HG03521 (cell line): ENCODE measurements around the gene IL21R.
A peak's percentile ranks its signal among the peaks of the same experiment; 100 is the strongest.
"Not testable (repeated sequence)": the region's sequence is repeated elsewhere in the genome, so short reads cannot be mapped to it uniquely, and the experiment has no call there.

Experiments
- ATAC-seq: cut with Tn5 transposase; IDR thresholded peaks from one replicate; pipeline ENCODE4 v1.9.1; 2021; ENCODE audit warnings: mild to moderate bottlenecking, moderate library complexity; ENCODE audit not compliant: unreplicated experiment

The IL21R gene

GRCh38 chr16:27400751-27401620 is 988 bp upstream of the IL21R start:
- no peak for ATAC-seq

DNA sequence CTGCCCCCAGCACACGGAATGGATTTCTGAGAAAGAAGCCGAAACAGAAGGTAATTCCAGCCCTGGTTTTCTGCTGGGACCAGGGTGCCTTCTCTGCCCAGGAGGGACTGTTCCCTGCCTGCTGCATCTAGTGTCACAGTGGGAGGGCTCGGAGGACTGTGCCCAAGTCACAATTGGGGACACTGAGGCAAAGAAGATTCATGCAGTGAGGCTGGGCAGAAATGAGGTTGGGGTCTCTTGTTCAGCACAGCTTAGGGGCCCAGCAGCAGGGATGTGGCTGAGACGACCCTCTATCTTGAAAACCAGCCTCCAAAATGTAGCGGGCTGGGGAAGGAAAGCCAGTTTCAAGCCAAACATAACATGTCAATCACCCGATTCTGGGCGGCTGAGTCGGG is 592 bp downstream of the IL21R start:
- ATAC-seq, result no peak

- ATAC-seq, result no peak
Observed at GRCh38 chr16:27402964-27403600, 1.1 kb downstream of the IL21R start.

DNA sequence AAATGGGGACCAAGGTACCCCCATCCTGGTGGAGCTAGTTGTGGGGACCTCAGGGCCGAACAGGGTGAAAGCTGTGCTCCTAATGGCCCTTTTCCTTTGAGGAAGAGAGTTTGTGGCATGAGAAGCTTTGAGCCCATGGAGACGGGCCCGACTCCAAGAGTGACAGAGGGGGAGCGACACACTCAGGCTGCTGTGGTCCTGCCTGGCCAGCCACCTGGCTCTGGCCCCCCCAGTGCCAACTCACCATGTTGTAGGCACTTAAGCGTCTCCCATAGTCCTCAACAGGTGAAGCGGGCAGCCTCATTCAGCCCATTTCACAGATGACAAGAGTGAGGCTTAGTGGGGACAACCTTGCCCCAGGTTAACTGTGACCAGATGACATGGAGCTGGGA is 1.6 kb downstream of the IL21R start:
- ATAC-seq, result no peak

DNA sequence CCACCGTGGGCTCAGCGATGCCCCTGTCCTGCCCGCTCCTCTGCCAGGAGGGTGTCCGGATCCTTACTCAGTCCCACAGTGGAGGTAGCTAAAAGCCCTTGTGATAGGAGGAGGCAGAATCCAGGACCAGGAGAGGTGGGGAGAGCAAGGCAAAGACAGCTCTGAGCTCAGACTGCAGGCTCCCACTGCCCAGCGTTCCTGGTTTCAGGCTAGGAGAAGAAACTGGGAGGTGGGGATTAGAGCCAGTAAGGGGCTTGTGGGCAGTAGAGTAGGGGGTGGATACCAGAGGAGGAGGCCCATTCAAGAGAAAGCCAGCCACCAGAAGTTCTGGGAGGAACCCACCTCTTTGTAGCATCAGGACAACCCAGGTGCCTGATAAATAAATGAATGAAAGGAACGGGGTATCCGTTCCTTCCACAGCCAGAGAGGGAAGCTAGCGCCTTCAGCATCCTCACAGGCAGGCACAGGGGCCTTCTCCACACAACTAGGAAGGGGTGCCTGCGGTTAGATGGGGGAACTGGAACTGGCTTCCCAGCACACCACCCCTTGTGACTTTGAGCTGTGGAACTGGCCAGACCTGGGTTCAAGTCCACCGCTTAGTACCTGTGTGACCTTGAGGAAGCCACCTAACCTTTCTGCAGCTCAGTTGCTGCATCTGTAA is 2.3 kb downstream of the IL21R start:
- no peak for ATAC-seq

- ATAC-seq, result no peak
Observed at GRCh38 chr16:27405546-27406451, 3.8 kb downstream of the IL21R start.

- no peak for ATAC-seq
Observed at GRCh38 chr16:27406511-27407128, 4.6 kb downstream of the IL21R start.

- ATAC-seq, result no peak
Observed at GRCh38 chr16:27407133-27407532, 5.2 kb downstream of the IL21R start.

GRCh38 chr16:27408012-27408601 is 6.1 kb downstream of the IL21R start:
- ATAC-seq, result peak; percentile 41

DNA sequence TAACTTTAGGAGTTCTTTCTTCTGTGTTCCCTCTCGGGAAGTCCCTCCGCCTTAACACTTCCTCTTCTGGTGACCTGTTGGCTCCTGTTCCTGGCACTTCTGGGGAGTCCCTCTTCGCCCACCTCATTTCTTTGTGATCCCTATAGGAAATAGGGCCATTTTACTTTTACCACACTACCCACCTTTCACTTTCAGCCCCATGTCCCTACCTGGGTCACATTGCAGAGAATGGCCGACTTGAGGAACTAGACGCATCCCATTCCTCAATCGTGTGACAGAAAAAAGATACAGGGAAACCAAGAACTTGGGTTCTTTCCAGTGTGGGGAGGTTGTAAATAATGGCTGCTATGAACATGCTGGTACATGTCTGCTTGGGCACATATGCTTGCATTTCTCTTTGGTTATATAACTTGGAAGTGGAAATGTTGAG is 6.6 kb downstream of the IL21R start:
- peak; percentile 15 for ATAC-seq

- not testable (repeated sequence) for ATAC-seq
Observed at GRCh38 chr16:27409958-27410357, 8.0 kb downstream of the IL21R start.

- no peak for ATAC-seq
Observed at GRCh38 chr16:27410761-27411160, 8.8 kb downstream of the IL21R start.

- ATAC-seq, result no peak
Observed at GRCh38 chr16:27413956-27414355, 12.0 kb downstream of the IL21R start.

DNA sequence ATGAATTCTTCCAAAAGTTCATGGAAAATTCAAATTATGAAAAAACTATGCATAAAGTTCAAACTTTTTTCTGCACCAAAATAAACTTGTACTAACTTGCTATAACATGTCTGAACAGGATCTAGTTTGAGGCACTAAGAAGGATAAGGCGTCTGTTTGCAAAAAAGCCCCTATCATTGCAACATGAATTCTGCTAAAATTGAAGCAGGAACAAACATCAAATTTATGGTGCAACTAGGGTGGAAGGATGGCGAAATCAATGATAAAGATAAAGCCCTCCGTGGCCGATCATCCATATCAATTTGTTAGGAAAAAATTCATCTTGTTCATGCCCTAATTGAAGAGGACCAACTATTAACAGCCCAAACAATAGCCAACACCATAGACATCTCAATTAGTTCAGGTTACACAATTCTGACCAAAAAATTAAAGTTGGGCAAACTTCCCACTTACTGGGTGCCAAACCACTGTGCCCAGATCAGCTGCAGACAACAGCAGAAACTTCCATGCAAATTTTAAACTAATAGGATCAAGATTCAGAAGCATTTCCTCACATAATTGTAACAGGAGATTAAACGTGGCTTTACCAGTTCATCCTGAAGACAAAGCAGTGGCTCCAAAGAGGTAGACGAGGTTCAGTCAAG is 12.9 kb downstream of the IL21R start:
- ATAC-seq, result no peak

- no peak for ATAC-seq
Observed at GRCh38 chr16:27417047-27417671, 15.2 kb downstream of the IL21R start.

DNA sequence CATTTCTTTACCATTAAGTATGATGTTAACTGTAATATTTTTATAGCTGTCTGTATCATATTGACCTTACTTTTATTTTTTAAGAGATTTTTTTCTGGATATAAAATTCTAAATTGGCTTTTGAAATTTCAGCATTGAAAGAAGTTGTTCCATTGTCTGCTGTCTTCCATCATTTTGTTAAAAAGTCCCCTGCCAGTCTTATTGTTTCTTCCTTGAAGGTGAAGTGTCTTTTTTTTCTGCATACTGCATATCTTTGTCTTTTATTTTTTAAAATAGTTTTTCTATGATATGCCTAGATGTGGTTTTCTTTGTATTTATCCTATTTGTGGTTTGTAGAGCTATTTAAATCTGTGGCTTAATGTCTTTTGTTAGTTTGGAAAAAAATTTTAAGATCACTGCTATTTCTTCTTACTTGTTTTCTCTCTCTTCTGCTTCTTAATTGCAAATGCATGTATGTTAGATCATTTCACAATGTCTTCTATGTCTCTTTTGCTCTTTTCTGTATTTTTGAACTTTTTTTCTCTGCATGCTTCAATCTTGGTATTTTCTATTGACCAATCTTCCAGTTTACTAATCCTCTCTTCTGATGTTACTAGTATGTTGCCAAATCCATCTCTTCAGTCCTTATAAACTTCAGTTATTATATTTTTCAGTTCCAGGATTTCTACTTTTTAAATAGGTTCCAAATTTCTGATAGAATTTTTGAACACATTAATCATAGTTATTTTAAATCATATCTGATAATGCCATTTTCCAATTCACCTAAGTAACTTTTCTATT is 20.2 kb downstream of the IL21R start:
- ATAC-seq, result no peak

DNA sequence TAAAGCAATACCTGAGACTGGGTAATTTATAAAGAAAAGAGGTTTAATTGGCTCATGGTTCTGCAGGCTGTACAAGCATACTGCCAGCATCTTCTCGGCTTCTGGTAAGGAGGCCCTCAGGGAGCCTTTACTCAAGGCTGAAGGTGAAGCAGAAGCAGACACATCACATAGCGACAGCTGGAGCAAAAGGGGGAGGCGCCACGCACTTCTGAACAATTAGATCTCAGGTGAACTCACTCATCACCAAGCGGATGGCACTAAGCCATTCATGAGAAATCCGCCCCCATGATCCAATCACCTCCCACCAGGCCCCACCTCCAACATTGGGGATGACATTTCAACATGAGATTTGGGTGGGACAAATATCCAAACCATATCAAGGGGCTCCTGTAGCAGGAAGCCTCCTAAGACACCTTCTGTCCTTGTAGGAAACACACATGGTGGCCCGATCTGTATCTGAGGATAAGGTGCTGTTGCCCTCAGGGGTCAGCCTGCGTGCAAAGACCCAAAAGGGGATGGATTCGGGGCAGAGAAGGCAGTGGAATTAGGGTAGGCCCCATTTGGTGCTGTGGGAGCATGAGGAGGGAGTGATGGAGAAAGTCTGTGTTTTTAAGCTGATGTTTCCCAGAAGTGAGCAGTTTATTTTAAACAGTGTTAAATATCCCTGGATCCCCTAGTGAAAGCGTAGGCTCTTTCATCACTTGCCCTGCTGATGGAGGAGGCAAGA is 23.0 kb downstream of the IL21R start:
- no peak for ATAC-seq

DNA sequence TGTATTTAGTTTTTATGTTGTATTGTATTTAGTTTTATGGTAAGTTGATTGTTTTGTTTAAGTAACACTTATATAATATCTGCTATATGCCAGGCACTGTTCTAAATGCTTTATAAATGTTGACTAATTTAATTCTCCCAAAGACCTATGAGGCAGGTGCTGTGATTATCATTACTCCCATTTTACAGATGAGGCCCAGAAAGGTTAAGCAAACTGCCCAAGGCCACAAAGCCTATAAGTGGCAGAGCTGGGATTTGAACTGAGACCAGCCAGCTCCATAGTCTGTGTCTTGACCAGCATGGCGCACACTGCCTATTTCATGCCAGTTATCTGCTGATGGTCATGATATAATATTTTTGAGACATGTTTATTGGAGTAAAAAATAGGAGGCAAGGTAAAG is 24.0 kb downstream of the IL21R start:
- no peak for ATAC-seq
